ENCODE measurements around the gene MYH1.

Gene MYH1

GRCh38 chr17:10527419-10527818, 9.1 kb upstream of the MYH1 start:
- no peak overlapping the region for H3K27ac ChIP-seq (ENCODE audit: low read length)
- no peaks in the 10 kb centered on the region for H3K27me3 ChIP-seq (ENCODE audit: insufficient read depth, low read length)
- no peak overlapping the region for H3K4me3 ChIP-seq (ENCODE audit: low read length)
- no peaks in the 10 kb centered on the region for H3K36me3 ChIP-seq (ENCODE audit: insufficient read depth, low read depth, low read length)
- H3K9ac ChIP-seq (ENCODE audit: low read depth, low read length) = no peak overlapping the region
- no peaks in the 10 kb centered on the region for H3K4me1 ChIP-seq (ENCODE audit: insufficient read depth, low read length)
- no peaks in the 10 kb centered on the region for H3K9me3 ChIP-seq (ENCODE audit: insufficient read depth, low read depth, low read length)

GRCh38 chr17:10526517-10526916, 8.2 kb upstream of the MYH1 start:
- Histone ChIP-seq H3K27me3 (ENCODE audit: insufficient read depth, low read length) (no peaks in the 10 kb centered on the region), H3K9me3 (ENCODE audit: insufficient read depth, low read depth, low read length) (no peaks in the 10 kb centered on the region), H3K4me1 (ENCODE audit: insufficient read depth, low read length) (no peaks in the 10 kb centered on the region), H3K36me3 (ENCODE audit: insufficient read depth, low read depth, low read length) (no peaks in the 10 kb centered on the region), H3K27ac (ENCODE audit: low read length) (no peak overlapping the region), H3K9ac (ENCODE audit: low read depth, low read length) (no peak overlapping the region), H3K4me3 (ENCODE audit: low read length) (no peak overlapping the region)

- no peak overlapping the region for H3K4me3 ChIP-seq (ENCODE audit: low read length)
- no peaks in the 10 kb centered on the region for H3K36me3 ChIP-seq (ENCODE audit: insufficient read depth, low read depth, low read length)
- no peaks in the 10 kb centered on the region for H3K9me3 ChIP-seq (ENCODE audit: insufficient read depth, low read depth, low read length)
- no peaks in the 10 kb centered on the region for H3K27me3 ChIP-seq (ENCODE audit: insufficient read depth, low read length)
- no peak overlapping the region for H3K9ac ChIP-seq (ENCODE audit: low read depth, low read length)
- no peak overlapping the region for H3K27ac ChIP-seq (ENCODE audit: low read length)
- H3K4me1 ChIP-seq (ENCODE audit: insufficient read depth, low read length) = no peaks in the 10 kb centered on the region
These were observed 4.7 kb upstream of the MYH1 start for GRCh38 chr17:10523064-10523463.

- Histone ChIP-seq H3K36me3 (ENCODE audit: insufficient read depth, low read depth, low read length) (no peaks in the 10 kb centered on the region), H3K4me1 (ENCODE audit: insufficient read depth, low read length) (no peaks in the 10 kb centered on the region), H3K9me3 (ENCODE audit: insufficient read depth, low read depth, low read length) (no peaks in the 10 kb centered on the region), H3K27ac (ENCODE audit: low read length) (no peak overlapping the region), H3K4me3 (ENCODE audit: low read length) (no peak overlapping the region), H3K9ac (ENCODE audit: low read depth, low read length) (no peak overlapping the region), H3K27me3 (ENCODE audit: insufficient read depth, low read length) (no peaks in the 10 kb centered on the region)
These were observed 3.6 kb upstream of the MYH1 start for GRCh38 chr17:10521949-10522348.

- no peaks in the 10 kb centered on the region for H3K4me1 ChIP-seq (ENCODE audit: insufficient read depth, low read length)
- no peaks in the 10 kb centered on the region for H3K9me3 ChIP-seq (ENCODE audit: insufficient read depth, low read depth, low read length)
- H3K4me3 ChIP-seq (ENCODE audit: low read length) = no peak overlapping the region
- no peak overlapping the region for H3K9ac ChIP-seq (ENCODE audit: low read depth, low read length)
- H3K27me3 ChIP-seq (ENCODE audit: insufficient read depth, low read length) = no peaks in the 10 kb centered on the region
- H3K27ac ChIP-seq (ENCODE audit: low read length) = no peak overlapping the region
- H3K36me3 ChIP-seq (ENCODE audit: insufficient read depth, low read depth, low read length) = no peaks in the 10 kb centered on the region
These were observed 1.7 kb downstream of the MYH1 start for GRCh38 chr17:10516638-10517037.

- H3K4me1 ChIP-seq (ENCODE audit: insufficient read depth, low read length) = no peaks in the 10 kb centered on the region
- H3K9me3 ChIP-seq (ENCODE audit: insufficient read depth, low read depth, low read length) = no peaks in the 10 kb centered on the region
- H3K27me3 ChIP-seq (ENCODE audit: insufficient read depth, low read length) = no peaks in the 10 kb centered on the region
- H3K27ac ChIP-seq (ENCODE audit: low read length) = no peak overlapping the region
- no peak overlapping the region for H3K4me3 ChIP-seq (ENCODE audit: low read length)
- H3K36me3 ChIP-seq (ENCODE audit: insufficient read depth, low read depth, low read length) = no peaks in the 10 kb centered on the region
- no peak overlapping the region for H3K9ac ChIP-seq (ENCODE audit: low read depth, low read length)
These were observed 2.3 kb downstream of the MYH1 start for GRCh38 chr17:10516065-10516464.

- Histone ChIP-seq H3K9ac (ENCODE audit: low read depth, low read length) (no peak overlapping the region), H3K36me3 (ENCODE audit: insufficient read depth, low read depth, low read length) (no peaks in the 10 kb centered on the region), H3K4me1 (ENCODE audit: insufficient read depth, low read length) (no peaks in the 10 kb centered on the region), H3K27me3 (ENCODE audit: insufficient read depth, low read length) (no peaks in the 10 kb centered on the region), H3K9me3 (ENCODE audit: insufficient read depth, low read depth, low read length) (no peaks in the 10 kb centered on the region), H3K27ac (ENCODE audit: low read length) (no peak overlapping the region), H3K4me3 (ENCODE audit: low read length) (no peak overlapping the region)
These were observed 4.9 kb downstream of the MYH1 start for GRCh38 chr17:10513299-10514067.

- Histone ChIP-seq H3K4me3 (ENCODE audit: low read length) (no peak overlapping the region), H3K9ac (ENCODE audit: low read depth, low read length) (no peak overlapping the region), H3K9me3 (ENCODE audit: insufficient read depth, low read depth, low read length) (no peaks in the 10 kb centered on the region), H3K27me3 (ENCODE audit: insufficient read depth, low read length) (no peaks in the 10 kb centered on the region), H3K36me3 (ENCODE audit: insufficient read depth, low read depth, low read length) (no peaks in the 10 kb centered on the region), H3K27ac (ENCODE audit: low read length) (no peak overlapping the region), H3K4me1 (ENCODE audit: insufficient read depth, low read length) (no peaks in the 10 kb centered on the region)
These were observed 5.5 kb downstream of the MYH1 start for GRCh38 chr17:10512856-10513255.

GRCh38 chr17:10499950-10500349, 18.4 kb downstream of the MYH1 start:
- H3K27me3 ChIP-seq (ENCODE audit: insufficient read depth, low read length) = no peaks in the 10 kb centered on the region
- H3K9me3 ChIP-seq (ENCODE audit: insufficient read depth, low read depth, low read length) = no peaks in the 10 kb centered on the region
- no peak overlapping the region for H3K9ac ChIP-seq (ENCODE audit: low read depth, low read length)
- H3K4me3 ChIP-seq (ENCODE audit: low read length) = no peak overlapping the region
- peaks cover 11% of the 10 kb centered on the region; the same call in 1 of the 2 replicates for H3K4me1 ChIP-seq (ENCODE audit: insufficient read depth, low read length)
- H3K36me3 ChIP-seq (ENCODE audit: insufficient read depth, low read depth, low read length) = no peaks in the 10 kb centered on the region
- no peak overlapping the region for H3K27ac ChIP-seq (ENCODE audit: low read length)

GRCh38 chr17:10492004-10492403, 26.3 kb downstream of the MYH1 start:
- no peaks in the 10 kb centered on the region for H3K4me1 ChIP-seq (ENCODE audit: insufficient read depth, low read length)
- peaks cover 12% of the 10 kb centered on the region; the same call in 1 of the 2 replicates for H3K9me3 ChIP-seq (ENCODE audit: insufficient read depth, low read depth, low read length)

GRCh38 chr17:10482252-10482651, 36.1 kb downstream of the MYH1 start:
- Histone ChIP-seq H3K9me3 (ENCODE audit: insufficient read depth, low read depth, low read length) (peaks cover 29% of the 10 kb centered on the region), H3K4me3 (ENCODE audit: low read length) (no peak overlapping the region), H3K27ac (ENCODE audit: low read length) (no peak overlapping the region), H3K4me1 (ENCODE audit: insufficient read depth, low read length) (no peaks in the 10 kb centered on the region), H3K9ac (ENCODE audit: low read depth, low read length) (no peak overlapping the region), H3K36me3 (ENCODE audit: insufficient read depth, low read depth, low read length) (no peaks in the 10 kb centered on the region), H3K27me3 (ENCODE audit: insufficient read depth, low read length) (no peaks in the 10 kb centered on the region)

More at GRCh38 chr17:10492004-10492403, 26.3 kb downstream of the MYH1 start:
- Histone ChIP-seq H3K9ac (ENCODE audit: low read depth, low read length) (no peak overlapping the region), H3K27ac (ENCODE audit: low read length) (no peak overlapping the region), H3K4me3 (ENCODE audit: low read length) (no peak overlapping the region), H3K36me3 (ENCODE audit: insufficient read depth, low read depth, low read length) (no peaks in the 10 kb centered on the region), H3K27me3 (ENCODE audit: insufficient read depth, low read length) (no peaks in the 10 kb centered on the region)

- Histone ChIP-seq H3K9ac (ENCODE audit: low read depth, low read length) (no peak overlapping the region), H3K36me3 (ENCODE audit: insufficient read depth, low read depth, low read length) (no peaks in the 10 kb centered on the region), H3K4me3 (ENCODE audit: low read length) (no peak overlapping the region), H3K9me3 (ENCODE audit: insufficient read depth, low read depth, low read length) (peaks cover 13% of the 10 kb centered on the region), H3K4me1 (ENCODE audit: insufficient read depth, low read length) (no peaks in the 10 kb centered on the region), H3K27ac (ENCODE audit: low read length) (no peak overlapping the region), H3K27me3 (ENCODE audit: insufficient read depth, low read length) (no peaks in the 10 kb centered on the region)
These were observed 40.6 kb downstream of the MYH1 start for GRCh38 chr17:10477701-10478100.

Measured in iPS-20b (cell line).